HUDEP-2 (cell line): ENCODE data around the gene FADS3.
A peak's percentile ranks its signal among the peaks of the same experiment; 100 is the strongest.

Experiments used
- DNase-seq, 76 experiments: peaks; one replicate each; lab custom pipeline; 2025; ENCODE audit not compliant: unreplicated experiment in 76 of 76; lab: John Stamatoyannopoulos, UW

The FADS3 gene

GRCh38 chr11:61840371-61840770, 51.0 kb downstream of the FADS3 start:
- no peak for DNase-seq

- DNase-seq = no peak
These were observed 51.6 kb downstream of the FADS3 start for GRCh38 chr11:61839742-61840141.

- no peak for DNase-seq
These were observed 52.4 kb downstream of the FADS3 start for GRCh38 chr11:61838921-61839320.

GRCh38 chr11:61838501-61838900, 52.8 kb downstream of the FADS3 start:
- DNase-seq = no peak

- DNase-seq = no peak
These were observed 53.8 kb downstream of the FADS3 start for GRCh38 chr11:61837411-61838005.

GRCh38 chr11:61836193-61836592, 55.2 kb downstream of the FADS3 start:
- DNase-seq = no peak

GRCh38 chr11:61834278-61835048, 56.9 kb downstream of the FADS3 start:
- peak in 75 of 76 experiments; percentile 72 to 98 (median 94) for DNase-seq

- peak in 4 of 76 experiments; percentile 17 to 66 (median 52) for DNase-seq
These were observed 57.4 kb downstream of the FADS3 start for GRCh38 chr11:61833926-61834277.

GRCh38 chr11:61833471-61833870, 57.9 kb downstream of the FADS3 start:
- DNase-seq = peak in 37 of 76 experiments; percentile 11 to 73 (median 38)

- DNase-seq = peak in 48 of 76 experiments; percentile 5 to 62 (median 35)
These were observed 58.6 kb downstream of the FADS3 start for GRCh38 chr11:61832754-61833153.

- DNase-seq = no peak
These were observed 59.1 kb downstream of the FADS3 start for GRCh38 chr11:61832207-61832606.

GRCh38 chr11:61830237-61831105, 60.9 kb downstream of the FADS3 start:
- no peak for DNase-seq

GRCh38 chr11:61829806-61830205, 61.5 kb downstream of the FADS3 start:
- DNase-seq = no peak

GRCh38 chr11:61828629-61829407, 62.5 kb downstream of the FADS3 start:
- DNase-seq = peak in 38 of 76 experiments; percentile 4 to 60 (median 32)

GRCh38 chr11:61828379-61828628, 63.0 kb downstream of the FADS3 start:
- no peak for DNase-seq

- peak in 74 of 76 experiments; percentile 55 to 97 (median 89) for DNase-seq
These were observed 63.6 kb downstream of the FADS3 start, which contains the start of gene FADS2 for GRCh38 chr11:61827571-61828378. Gene FADS2 (plus strand): TSS chr11:61828300. CDS start chr11:61828391, 91 bp downstream.

GRCh38 chr11:61826930-61827570, 64.3 kb downstream of the FADS3 start:
- no peak for DNase-seq
